Measurements from ENCODE around the gene SRP9.

GRCh38 chr1:225825607-225826007, 48.0 kb downstream of the SRP9 start:
- TF ChIP-seq CTCF (IDR thresholded peaks at IDR 0.05) (no peak), POLR2A (IDR thresholded peaks at IDR 0.05) (no peak)

Data from upper lobe of left lung (tissue), 4 donors.